ENCODE data around the gene EEF2K. TPM values are rescaled to one million over a fixed set of nuclear protein-coding genes. Genes with fewer than 3 reads are reported as not detected.
"Not testable (repeated sequence)": the region's sequence is repeated elsewhere in the genome, so short reads cannot be mapped to it uniquely, and the experiment has no call there.

The EEF2K gene
- total RNA-seq, 1 experiment from 2014 or later = 13.3 TPM

- H3K27me3 ChIP-seq (ENCODE audit: control insufficient read depth, insufficient read depth, low read length) = no peaks in the 10 kb centered on the region; the same call in 1 of the 2 replicates
- no peak for DNase-seq
- no peak overlapping the region for H3K4me3 ChIP-seq (ENCODE audit: insufficient read depth, low read depth, low read length)
- H3K36me3 ChIP-seq (replicated peaks; ENCODE audit: control insufficient read depth, insufficient read depth, low read length) = no peaks in the 10 kb centered on the region
Observed at GRCh38 chr16:22195445-22195694, 10.7 kb upstream of the EEF2K start.

- H3K36me3 ChIP-seq (replicated peaks; ENCODE audit: control insufficient read depth, insufficient read depth, low read length) = no peaks in the 10 kb centered on the region
- H3K27me3 ChIP-seq (ENCODE audit: control insufficient read depth, insufficient read depth, low read length) = no peaks in the 10 kb centered on the region; the same call in 1 of the 2 replicates
- H3K4me3 ChIP-seq (ENCODE audit: insufficient read depth, low read depth, low read length) = peak overlapping the region; percentile 73
- DNase-seq = peak; percentile 87
Observed at GRCh38 chr16:22195695-22196558, 10.2 kb upstream of the EEF2K start.

GRCh38 chr16:22196559-22197168 is 9.4 kb upstream of the EEF2K start:
- H3K27me3 ChIP-seq (ENCODE audit: control insufficient read depth, insufficient read depth, low read length); DNase-seq: not testable (repeated sequence)
- peak overlapping the region; percentile 73 for H3K4me3 ChIP-seq (ENCODE audit: insufficient read depth, low read depth, low read length)

GRCh38 chr16:22198547-22199293 is 7.4 kb upstream of the EEF2K start:
- no peak overlapping the region for H3K4me3 ChIP-seq (ENCODE audit: insufficient read depth, low read depth, low read length)
- H3K27me3 ChIP-seq (ENCODE audit: control insufficient read depth, insufficient read depth, low read length) = no peaks in the 10 kb centered on the region; the same call in 1 of the 2 replicates
- H3K36me3 ChIP-seq (replicated peaks; ENCODE audit: control insufficient read depth, insufficient read depth, low read length) = no peaks in the 10 kb centered on the region
- no peak for DNase-seq

More at GRCh38 chr16:22196559-22197168, 9.4 kb upstream of the EEF2K start:
- H3K36me3 ChIP-seq (replicated peaks; ENCODE audit: control insufficient read depth, insufficient read depth, low read length) = not testable (repeated sequence)

- Histone ChIP-seq H3K27me3 (ENCODE audit: control insufficient read depth, insufficient read depth, low read length) (no peaks in the 10 kb centered on the region; the same call in 1 of the 2 replicates), H3K36me3 (replicated peaks; ENCODE audit: control insufficient read depth, insufficient read depth, low read length) (no peaks in the 10 kb centered on the region), H3K4me3 (ENCODE audit: insufficient read depth, low read depth, low read length) (no peak overlapping the region)
- DNase-seq = no peak
Observed at GRCh38 chr16:22202261-22202637, 3.8 kb upstream of the EEF2K start.

- Histone ChIP-seq H3K36me3 (replicated peaks; ENCODE audit: control insufficient read depth, insufficient read depth, low read length) (no peaks in the 10 kb centered on the region), H3K27me3 (ENCODE audit: control insufficient read depth, insufficient read depth, low read length) (no peaks in the 10 kb centered on the region; the same call in 1 of the 2 replicates), H3K4me3 (ENCODE audit: insufficient read depth, low read depth, low read length) (no peak overlapping the region)
- no peak for DNase-seq
Observed at GRCh38 chr16:22203091-22203490, 3.0 kb upstream of the EEF2K start.

GRCh38 chr16:22204091-22204655 is 1.9 kb upstream of the EEF2K start:
- Histone ChIP-seq H3K36me3 (replicated peaks; ENCODE audit: control insufficient read depth, insufficient read depth, low read length) (no peaks in the 10 kb centered on the region), H3K4me3 (ENCODE audit: insufficient read depth, low read depth, low read length) (no peak overlapping the region), H3K27me3 (ENCODE audit: control insufficient read depth, insufficient read depth, low read length) (no peaks in the 10 kb centered on the region; the same call in 1 of the 2 replicates)
- DNase-seq = no peak

GRCh38 chr16:22205577-22206012 is 483 bp upstream of the EEF2K start:
- H3K4me3 ChIP-seq (ENCODE audit: insufficient read depth, low read depth, low read length) = peak overlapping the region; percentile 89; the same call in 1 of the 2 replicates
- no peaks in the 10 kb centered on the region for H3K36me3 ChIP-seq (replicated peaks; ENCODE audit: control insufficient read depth, insufficient read depth, low read length)
- no peaks in the 10 kb centered on the region; the same call in 1 of the 2 replicates for H3K27me3 ChIP-seq (ENCODE audit: control insufficient read depth, insufficient read depth, low read length)
- DNase-seq = no peak

- Histone ChIP-seq H3K27me3 (ENCODE audit: control insufficient read depth, insufficient read depth, low read length) (no peaks in the 10 kb centered on the region; the same call in 1 of the 2 replicates), H3K4me3 (ENCODE audit: insufficient read depth, low read depth, low read length) (peak overlapping the region; percentile 89), H3K36me3 (replicated peaks; ENCODE audit: control insufficient read depth, insufficient read depth, low read length) (no peaks in the 10 kb centered on the region; the same call in 1 of the 2 replicates)
- DNase-seq = peak; percentile 76
Observed at GRCh38 chr16:22206842-22207714, 1.0 kb downstream of the EEF2K start.

GRCh38 chr16:22207715-22208360 is 1.8 kb downstream of the EEF2K start:
- Histone ChIP-seq H3K4me3 (ENCODE audit: insufficient read depth, low read depth, low read length) (no peak overlapping the region), H3K36me3 (replicated peaks; ENCODE audit: control insufficient read depth, insufficient read depth, low read length) (no peaks in the 10 kb centered on the region; the same call in 1 of the 2 replicates), H3K27me3 (ENCODE audit: control insufficient read depth, insufficient read depth, low read length) (no peaks in the 10 kb centered on the region; the same call in 1 of the 2 replicates)
- no peak for DNase-seq

GRCh38 chr16:22210285-22210684 is 4.2 kb downstream of the EEF2K start:
- Histone ChIP-seq H3K4me3 (ENCODE audit: insufficient read depth, low read depth, low read length) (no peak overlapping the region), H3K36me3 (replicated peaks; ENCODE audit: control insufficient read depth, insufficient read depth, low read length) (no peaks in the 10 kb centered on the region; the same call in 1 of the 2 replicates), H3K27me3 (ENCODE audit: control insufficient read depth, insufficient read depth, low read length) (no peaks in the 10 kb centered on the region; the same call in 1 of the 2 replicates)
- no peak for DNase-seq

GRCh38 chr16:22210854-22211253 is 4.8 kb downstream of the EEF2K start:
- Histone ChIP-seq H3K36me3 (replicated peaks; ENCODE audit: control insufficient read depth, insufficient read depth, low read length) (no peaks in the 10 kb centered on the region; the same call in 1 of the 2 replicates), H3K4me3 (ENCODE audit: insufficient read depth, low read depth, low read length) (no peak overlapping the region), H3K27me3 (ENCODE audit: control insufficient read depth, insufficient read depth, low read length) (no peaks in the 10 kb centered on the region; the same call in 1 of the 2 replicates)
- no peak for DNase-seq

- Histone ChIP-seq H3K4me3 (ENCODE audit: insufficient read depth, low read depth, low read length) (no peak overlapping the region), H3K36me3 (replicated peaks; ENCODE audit: control insufficient read depth, insufficient read depth, low read length) (no peaks in the 10 kb centered on the region; the same call in 1 of the 2 replicates), H3K27me3 (ENCODE audit: control insufficient read depth, insufficient read depth, low read length) (no peaks in the 10 kb centered on the region)
- DNase-seq = no peak
Observed at GRCh38 chr16:22213236-22213635, 7.2 kb downstream of the EEF2K start.
